HepG2 (cell line): ENCODE results near the gene TMEM50B. TPM values are rescaled to one million over a fixed set of nuclear protein-coding genes. Genes with fewer than 3 reads are reported as not detected.

ENCODE experiments used
- ARNT ChIP-seq: fragments of 450-650 bp; IDR thresholded peaks from 2 replicates; pipeline ENCODE4 v1.6.1; 2017
- FOXP1 ChIP-seq, 2 experiments: fragments of 450-650 bp in 1 of 2; IDR thresholded peaks; 2 replicates each; pipeline ENCODE4 v1.6.1; 2017 to 2018; ENCODE audit warnings: antibody characterized with exemption in 1 of 2
- GATA4 ChIP-seq: sonication (generic); IDR thresholded peaks from 2 replicates; pipeline ENCODE4 v1.6.1; 2016; ENCODE audit warnings: antibody characterized with exemption, low read depth, borderline replicate concordance
- MAFK ChIP-seq, 2 experiments: IDR thresholded peaks in 1 of 2; conservative IDR thresholded peaks in 1 of 2; 2 replicates each; pipeline ENCODE4 v1.6.1; 2011; ENCODE audit warnings: improper control_type of control experiment in 2 of 2, low read length in 2 of 2
- MTA3 ChIP-seq: sonication (generic); formaldehyde crosslinking; IDR thresholded peaks from 2 replicates; pipeline ENCODE4 v1.4.0; 2020; ENCODE audit warnings: missing genetic modification reagents
- NRL ChIP-seq: sonication (generic); formaldehyde crosslinking; IDR thresholded peaks from 2 replicates; pipeline ENCODE4 v1.5.0; 2020; ENCODE audit warnings: missing genetic modification reagents, mild to moderate bottlenecking, moderate library complexity, borderline replicate concordance
- POLR2AphosphoS5 ChIP-seq: IDR thresholded peaks from 2 replicates; pipeline ENCODE4 v1.6.1; 2012; ENCODE audit warnings: low read depth, low read length
- SP140L ChIP-seq: sonication (generic); formaldehyde crosslinking; IDR thresholded peaks from 2 replicates; pipeline ENCODE4 v1.4.0; 2020; ENCODE audit warnings: missing genetic modification reagents, borderline replicate concordance
- SP5 ChIP-seq: IDR thresholded peaks from 2 replicates; pipeline ENCODE4 v1.6.1; 2016; ENCODE audit warnings: low read depth, borderline replicate concordance
- TBX2 ChIP-seq: sonication (generic); formaldehyde crosslinking; IDR thresholded peaks from 2 replicates; pipeline ENCODE4 v1.5.0; 2020; ENCODE audit warnings: missing genetic modification reagents, mild to moderate bottlenecking, borderline replicate concordance
- ZNF12 ChIP-seq: sonication (generic); formaldehyde crosslinking; IDR thresholded peaks from 2 replicates; pipeline ENCODE4 v1.5.0; 2020; ENCODE audit warnings: missing genetic modification reagents
- ZNF562 ChIP-seq: sonication (generic); formaldehyde crosslinking; IDR thresholded peaks from 2 replicates; pipeline ENCODE4 v1.8.0; 2022; ENCODE audit warnings: missing genetic modification reagents, borderline replicate concordance
- ZNF788 ChIP-seq: sonication (generic); formaldehyde crosslinking; IDR thresholded peaks from 2 replicates; pipeline ENCODE4 v1.5.0; 2020; ENCODE audit warnings: mild to moderate bottlenecking, missing genetic modification reagents, borderline replicate concordance
- ZNF891 ChIP-seq: sonication (generic); formaldehyde crosslinking; IDR thresholded peaks from 2 replicates; pipeline ENCODE4 v1.5.0; 2020; ENCODE audit warnings: mild to moderate bottlenecking, missing genetic modification reagents
- polyA plus RNA-seq, 8 experiments: library from polyadenylated mRNA; depleted of rRNA in 3 of 8; stranded (reverse) in 7 of 8; unstranded in 1 of 8; fragments of >200 nt; fragmentation: Illumina TruSeq in 4 of 8; extraction: Trizol in 4 of 8; gene quantifications; 2 replicates each; pipeline versions ENCODE4 v1.2.1 to v1.2.3, GENCODE V29; 2011 to 2016; ENCODE audit warnings: low read depth in 4 of 8, missing spikeins in 1 of 8, mixed read lengths in 1 of 8; ENCODE audit not compliant: insufficient read depth in 1 of 8
- total RNA-seq, 5 experiments: library from RNA; depleted of rRNA; stranded (reverse); fragments of >200 nt; fragmentation: Illumina TruSeq; extraction: Trizol; gene quantifications; 2 replicates each; pipeline ENCODE4 v1.2.3, GENCODE V29; 2016; ENCODE audit warnings: low read depth in 1 of 5
- TF ChIP-seq, protein P1 (sequence below): sonication (generic); formaldehyde crosslinking; conservative IDR thresholded peaks from 2 replicates; pipeline ENCODE4 v1.4.0; 2020; ENCODE audit warnings: missing genetic modification reagents
- TF ChIP-seq, protein P2 (sequence below): sonication (generic); formaldehyde crosslinking; IDR thresholded peaks from 2 replicates; pipeline ENCODE4 v1.4.0; 2020; ENCODE audit warnings: low read depth, missing genetic modification reagents
- TF ChIP-seq, protein P3 (sequence below): sonication (generic); formaldehyde crosslinking; IDR thresholded peaks from 2 replicates; pipeline ENCODE4 v1.4.0; 2020; ENCODE audit warnings: missing genetic modification reagents
- TF ChIP-seq, protein P4 (sequence below): IDR thresholded peaks from 2 replicates; pipeline ENCODE4 v1.6.1; 2016; ENCODE audit warnings: missing compliant biosample characterization, missing genetic modification reagents, borderline replicate concordance
- TF ChIP-seq, protein P5 (sequence below): IDR thresholded peaks from 2 replicates; pipeline ENCODE4 v1.6.1; 2016; ENCODE audit warnings: control low read depth

Gene TMEM50B
- total and polyA plus RNA-seq, 2 of the 13 experiments (the other 11 are each of a cell fraction or from before 2014, with no cell fraction given), result 29.9 to 46.3 TPM

DNA sequence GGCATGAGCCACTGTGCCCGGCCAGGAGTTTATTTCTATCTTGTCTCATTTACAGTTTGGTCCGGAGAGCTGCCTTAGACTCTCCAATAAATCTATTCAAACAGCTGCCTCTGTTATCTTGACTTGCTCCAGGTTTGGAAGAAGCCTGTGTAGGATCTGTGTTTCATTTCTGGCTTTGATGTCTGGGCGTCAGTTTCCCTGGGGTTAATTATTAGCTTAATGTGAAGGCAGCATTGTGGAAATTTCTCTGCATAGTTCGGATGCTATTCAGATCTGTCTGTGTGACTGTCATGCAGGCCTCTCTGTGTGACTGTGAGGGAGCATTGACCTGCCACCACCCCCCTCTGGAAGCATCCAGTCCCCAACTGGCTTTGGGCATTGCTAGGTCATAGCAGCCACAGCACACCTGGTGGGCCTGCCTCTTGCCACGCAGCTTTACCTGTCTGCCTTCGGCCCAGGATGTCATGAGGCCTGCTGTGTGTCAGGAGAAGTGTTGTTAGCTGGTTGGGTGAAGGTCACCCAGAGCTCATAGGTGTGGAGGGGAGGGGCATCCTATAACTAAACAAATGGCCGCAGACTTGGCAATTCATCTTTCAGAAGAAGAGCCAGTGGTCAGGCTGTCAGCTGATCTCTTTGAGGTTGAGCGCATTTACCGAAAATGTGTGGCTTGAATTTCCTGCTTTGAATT lies 66.8 kb downstream of the TMEM50B start (continued):
- TF ChIP-seq, protein P1, sequence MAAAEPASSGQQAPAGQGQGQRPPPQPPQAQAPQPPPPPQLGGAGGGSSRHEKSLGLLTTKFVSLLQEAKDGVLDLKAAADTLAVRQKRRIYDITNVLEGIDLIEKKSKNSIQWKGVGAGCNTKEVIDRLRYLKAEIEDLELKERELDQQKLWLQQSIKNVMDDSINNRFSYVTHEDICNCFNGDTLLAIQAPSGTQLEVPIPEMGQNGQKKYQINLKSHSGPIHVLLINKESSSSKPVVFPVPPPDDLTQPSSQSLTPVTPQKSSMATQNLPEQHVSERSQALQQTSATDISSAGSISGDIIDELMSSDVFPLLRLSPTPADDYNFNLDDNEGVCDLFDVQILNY (CRISPR knock-in tag), result 0 out of 2 replicates have a peak, but pooled peaks have one; percentile 28
- no peak for TF ChIP-seq ZNF788 (CRISPR knock-in tag)
- TF ChIP-seq TBX2 (CRISPR knock-in tag), result peak; percentile 95
- no peak for TF ChIP-seq ZNF891 (CRISPR knock-in tag)
- TF ChIP-seq ZNF12 (CRISPR knock-in tag), result no peak
- peak; percentile 62; the same call in 1 of the 2 replicates for TF ChIP-seq GATA4
- no peak for TF ChIP-seq MTA3 (CRISPR knock-in tag)
- TF ChIP-seq FOXP1 (IDR thresholded peaks at IDR 0.05), result 0 out of 2 replicates have a peak, but pooled peaks have one; percentile 8
- peak; percentile 64 for TF ChIP-seq FOXP1 (CRISPR knock-in tag; IDR thresholded peaks at IDR 0.05)
- no peak for TF ChIP-seq NRL
- TF ChIP-seq ZNF562 (CRISPR knock-in tag), result no peak
- TF ChIP-seq, protein P2, sequence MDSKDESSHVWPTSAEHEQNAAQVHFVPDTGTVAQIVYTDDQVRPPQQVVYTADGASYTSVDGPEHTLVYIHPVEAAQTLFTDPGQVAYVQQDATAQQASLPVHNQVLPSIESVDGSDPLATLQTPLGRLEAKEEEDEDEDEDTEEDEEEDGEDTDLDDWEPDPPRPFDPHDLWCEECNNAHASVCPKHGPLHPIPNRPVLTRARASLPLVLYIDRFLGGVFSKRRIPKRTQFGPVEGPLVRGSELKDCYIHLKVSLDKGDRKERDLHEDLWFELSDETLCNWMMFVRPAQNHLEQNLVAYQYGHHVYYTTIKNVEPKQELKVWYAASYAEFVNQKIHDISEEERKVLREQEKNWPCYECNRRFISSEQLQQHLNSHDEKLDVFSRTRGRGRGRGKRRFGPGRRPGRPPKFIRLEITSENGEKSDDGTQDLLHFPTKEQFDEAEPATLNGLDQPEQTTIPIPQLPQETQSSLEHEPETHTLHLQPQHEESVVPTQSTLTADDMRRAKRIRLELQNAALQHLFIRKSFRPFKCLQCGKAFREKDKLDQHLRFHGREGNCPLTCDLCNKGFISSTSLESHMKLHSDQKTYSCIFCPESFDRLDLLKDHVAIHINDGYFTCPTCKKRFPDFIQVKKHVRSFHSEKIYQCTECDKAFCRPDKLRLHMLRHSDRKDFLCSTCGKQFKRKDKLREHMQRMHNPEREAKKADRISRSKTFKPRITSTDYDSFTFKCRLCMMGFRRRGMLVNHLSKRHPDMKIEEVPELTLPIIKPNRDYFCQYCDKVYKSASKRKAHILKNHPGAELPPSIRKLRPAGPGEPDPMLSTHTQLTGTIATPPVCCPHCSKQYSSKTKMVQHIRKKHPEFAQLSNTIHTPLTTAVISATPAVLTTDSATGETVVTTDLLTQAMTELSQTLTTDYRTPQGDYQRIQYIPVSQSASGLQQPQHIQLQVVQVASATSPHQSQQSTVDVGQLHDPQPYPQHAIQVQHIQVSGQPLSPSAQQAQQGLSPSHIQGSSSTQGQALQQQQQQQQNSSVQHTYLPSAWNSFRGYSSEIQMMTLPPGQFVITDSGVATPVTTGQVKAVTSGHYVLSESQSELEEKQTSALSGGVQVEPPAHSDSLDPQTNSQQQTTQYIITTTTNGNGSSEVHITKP (CRISPR knock-in tag), result peak; percentile 58; the same call in 1 of the 2 replicates
- no peak for TF ChIP-seq POLR2AphosphoS5
- TF ChIP-seq ARNT, result no peak
- no peak for TF ChIP-seq MAFK (conservative IDR thresholded peaks at IDR 0.05 in 1 of 2, IDR thresholded peaks at IDR 0.05 in 1 of 2; ENCODE audit: low read length in 2 of 2)
- TF ChIP-seq SP140L, result no peak
- TF ChIP-seq, protein P3, sequence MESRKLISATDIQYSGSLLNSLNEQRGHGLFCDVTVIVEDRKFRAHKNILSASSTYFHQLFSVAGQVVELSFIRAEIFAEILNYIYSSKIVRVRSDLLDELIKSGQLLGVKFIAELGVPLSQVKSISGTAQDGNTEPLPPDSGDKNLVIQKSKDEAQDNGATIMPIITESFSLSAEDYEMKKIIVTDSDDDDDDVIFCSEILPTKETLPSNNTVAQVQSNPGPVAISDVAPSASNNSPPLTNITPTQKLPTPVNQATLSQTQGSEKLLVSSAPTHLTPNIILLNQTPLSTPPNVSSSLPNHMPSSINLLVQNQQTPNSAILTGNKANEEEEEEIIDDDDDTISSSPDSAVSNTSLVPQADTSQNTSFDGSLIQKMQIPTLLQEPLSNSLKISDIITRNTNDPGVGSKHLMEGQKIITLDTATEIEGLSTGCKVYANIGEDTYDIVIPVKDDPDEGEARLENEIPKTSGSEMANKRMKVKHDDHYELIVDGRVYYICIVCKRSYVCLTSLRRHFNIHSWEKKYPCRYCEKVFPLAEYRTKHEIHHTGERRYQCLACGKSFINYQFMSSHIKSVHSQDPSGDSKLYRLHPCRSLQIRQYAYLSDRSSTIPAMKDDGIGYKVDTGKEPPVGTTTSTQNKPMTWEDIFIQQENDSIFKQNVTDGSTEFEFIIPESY (CRISPR knock-in tag), result no peak
- TF ChIP-seq, protein P4, sequence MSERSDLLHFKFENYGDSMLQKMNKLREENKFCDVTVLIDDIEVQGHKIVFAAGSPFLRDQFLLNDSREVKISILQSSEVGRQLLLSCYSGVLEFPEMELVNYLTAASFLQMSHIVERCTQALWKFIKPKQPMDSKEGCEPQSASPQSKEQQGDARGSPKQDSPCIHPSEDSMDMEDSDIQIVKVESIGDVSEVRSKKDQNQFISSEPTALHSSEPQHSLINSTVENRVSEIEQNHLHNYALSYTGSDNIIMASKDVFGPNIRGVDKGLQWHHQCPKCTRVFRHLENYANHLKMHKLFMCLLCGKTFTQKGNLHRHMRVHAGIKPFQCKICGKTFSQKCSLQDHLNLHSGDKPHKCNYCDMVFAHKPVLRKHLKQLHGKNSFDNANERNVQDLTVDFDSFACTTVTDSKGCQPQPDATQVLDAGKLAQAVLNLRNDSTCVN, result no peak
- peak; percentile 89 for TF ChIP-seq SP5 (CRISPR knock-in tag)
- TF ChIP-seq, protein P5, sequence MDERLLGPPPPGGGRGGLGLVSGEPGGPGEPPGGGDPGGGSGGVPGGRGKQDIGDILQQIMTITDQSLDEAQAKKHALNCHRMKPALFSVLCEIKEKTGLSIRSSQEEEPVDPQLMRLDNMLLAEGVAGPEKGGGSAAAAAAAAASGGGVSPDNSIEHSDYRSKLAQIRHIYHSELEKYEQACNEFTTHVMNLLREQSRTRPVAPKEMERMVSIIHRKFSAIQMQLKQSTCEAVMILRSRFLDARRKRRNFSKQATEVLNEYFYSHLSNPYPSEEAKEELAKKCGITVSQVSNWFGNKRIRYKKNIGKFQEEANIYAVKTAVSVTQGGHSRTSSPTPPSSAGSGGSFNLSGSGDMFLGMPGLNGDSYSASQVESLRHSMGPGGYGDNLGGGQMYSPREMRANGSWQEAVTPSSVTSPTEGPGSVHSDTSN (CRISPR knock-in tag), result no peak
